ENCODE data around the gene ZSWIM6.
A peak's percentile ranks its signal among the peaks of the same experiment; 100 is the strongest.

ZSWIM6 gene

GRCh38 chr5:61523997-61524396, 191.9 kb downstream of the ZSWIM6 start:
- Histone ChIP-seq H3K9ac (ENCODE audit: insufficient read length) (no peak overlapping the region), H3K36me3 (ENCODE audit: insufficient read depth, low read length) (peaks cover 85% of the 10 kb centered on the region), H3K27ac (peak overlapping the region; percentile 4; the same call in 1 of the 2 replicates), H3K9me3 (ENCODE audit: low read depth, low read length) (no peaks in the 10 kb centered on the region), H3K4me3 (no peak overlapping the region)
- TF ChIP-seq EZH2 (IDR thresholded peaks at IDR 0.05) (no peak), FOXP2 (optimal IDR thresholded peaks at IDR 0.05; ENCODE audit: control extremely low read depth, extremely low read length, insufficient read depth) (no peak), POLR2AphosphoS5 (IDR thresholded peaks at IDR 0.05; ENCODE audit: borderline replicate concordance, low read depth, low read length) (no peak)
- DNase-seq (ENCODE audit: low read depth, low spot score), result no peak

- peaks cover 97% of the 10 kb centered on the region for H3K36me3 ChIP-seq (ENCODE audit: insufficient read depth, low read length)
- no peak overlapping the region for H3K4me3 ChIP-seq
- H3K27ac ChIP-seq, result peak overlapping the region; percentile 38; the same call in 1 of the 2 replicates
- DNase-seq (ENCODE audit: low read depth, low spot score), result no peak
- no peak for TF ChIP-seq EZH2 (IDR thresholded peaks at IDR 0.05)
- no peak for TF ChIP-seq POLR2AphosphoS5 (IDR thresholded peaks at IDR 0.05; ENCODE audit: borderline replicate concordance, low read depth, low read length)
- no peak for TF ChIP-seq FOXP2 (optimal IDR thresholded peaks at IDR 0.05; ENCODE audit: control extremely low read depth, extremely low read length, insufficient read depth)
- H3K9me3 ChIP-seq (ENCODE audit: low read depth, low read length), result no peaks in the 10 kb centered on the region
- H3K9ac ChIP-seq (ENCODE audit: insufficient read length), result no peak overlapping the region
Measured at GRCh38 chr5:61525512-61526206, 193.6 kb downstream of the ZSWIM6 start.

GRCh38 chr5:61526207-61526519, 194.1 kb downstream of the ZSWIM6 start:
- DNase-seq (ENCODE audit: low read depth, low spot score), result no peak
- peak overlapping the region; percentile 54; the same call in 1 of the 2 replicates for H3K27ac ChIP-seq
- H3K4me3 ChIP-seq, result no peak overlapping the region
- no peaks in the 10 kb centered on the region for H3K9me3 ChIP-seq (ENCODE audit: low read depth, low read length)
- TF ChIP-seq EZH2 (IDR thresholded peaks at IDR 0.05) (no peak), FOXP2 (optimal IDR thresholded peaks at IDR 0.05; ENCODE audit: control extremely low read depth, extremely low read length, insufficient read depth) (no peak), POLR2AphosphoS5 (IDR thresholded peaks at IDR 0.05; ENCODE audit: borderline replicate concordance, low read depth, low read length) (no peak)
- H3K9ac ChIP-seq (ENCODE audit: insufficient read length), result no peak overlapping the region
- peaks cover 99% of the 10 kb centered on the region for H3K36me3 ChIP-seq (ENCODE audit: insufficient read depth, low read length)

- no peak overlapping the region for H3K4me3 ChIP-seq
- H3K27ac ChIP-seq, result no peak overlapping the region
- TF ChIP-seq FOXP2 (optimal IDR thresholded peaks at IDR 0.05; ENCODE audit: control extremely low read depth, extremely low read length, insufficient read depth), result no peak
- no peak; the same call in 1 of the 2 replicates for TF ChIP-seq POLR2AphosphoS5 (IDR thresholded peaks at IDR 0.05; ENCODE audit: borderline replicate concordance, low read depth, low read length)
- TF ChIP-seq EZH2 (IDR thresholded peaks at IDR 0.05), result no peak
- H3K9ac ChIP-seq (ENCODE audit: insufficient read length), result no peak overlapping the region
- no peaks in the 10 kb centered on the region for H3K9me3 ChIP-seq (ENCODE audit: low read depth, low read length)
- H3K36me3 ChIP-seq (ENCODE audit: insufficient read depth, low read length), result peaks cover 100% of the 10 kb centered on the region
- DNase-seq (ENCODE audit: low read depth, low spot score), result no peak
Measured at GRCh38 chr5:61532983-61533382, 200.9 kb downstream of the ZSWIM6 start.

GRCh38 chr5:61534481-61535267, 202.6 kb downstream of the ZSWIM6 start:
- DNase-seq (ENCODE audit: low read depth, low spot score), result no peak
- TF ChIP-seq FOXP2 (optimal IDR thresholded peaks at IDR 0.05; ENCODE audit: control extremely low read depth, extremely low read length, insufficient read depth) (no peak), POLR2AphosphoS5 (IDR thresholded peaks at IDR 0.05; ENCODE audit: borderline replicate concordance, low read depth, low read length) (no peak), EZH2 (IDR thresholded peaks at IDR 0.05) (no peak)
- H3K36me3 ChIP-seq (ENCODE audit: insufficient read depth, low read length), result peaks cover 100% of the 10 kb centered on the region

GRCh38 chr5:61535828-61536227, 203.8 kb downstream of the ZSWIM6 start:
- Histone ChIP-seq H3K4me3 (no peak overlapping the region), H3K27ac (no peak overlapping the region), H3K9me3 (ENCODE audit: low read depth, low read length) (no peaks in the 10 kb centered on the region), H3K9ac (ENCODE audit: insufficient read length) (no peak overlapping the region), H3K36me3 (ENCODE audit: insufficient read depth, low read length) (peaks cover 100% of the 10 kb centered on the region)
- no peak for DNase-seq (ENCODE audit: low read depth, low spot score)
- TF ChIP-seq EZH2 (IDR thresholded peaks at IDR 0.05) (no peak), FOXP2 (optimal IDR thresholded peaks at IDR 0.05; ENCODE audit: control extremely low read depth, extremely low read length, insufficient read depth) (no peak)

More at GRCh38 chr5:61534481-61535267, 202.6 kb downstream of the ZSWIM6 start:
- H3K4me3 ChIP-seq, result no peak overlapping the region
- H3K9me3 ChIP-seq (ENCODE audit: low read depth, low read length), result no peaks in the 10 kb centered on the region
- H3K27ac ChIP-seq, result no peak overlapping the region
- no peak overlapping the region for H3K9ac ChIP-seq (ENCODE audit: insufficient read length)

- TF ChIP-seq POLR2AphosphoS5 (IDR thresholded peaks at IDR 0.05; ENCODE audit: borderline replicate concordance, low read depth, low read length), result no peak
- TF ChIP-seq FOXP2 (optimal IDR thresholded peaks at IDR 0.05; ENCODE audit: control extremely low read depth, extremely low read length, insufficient read depth), result no peak
- no peak for TF ChIP-seq EZH2 (IDR thresholded peaks at IDR 0.05)
- Histone ChIP-seq H3K9me3 (ENCODE audit: low read depth, low read length) (no peaks in the 10 kb centered on the region), H3K4me3 (no peak overlapping the region), H3K36me3 (ENCODE audit: insufficient read depth, low read length) (peaks cover 100% of the 10 kb centered on the region), H3K9ac (ENCODE audit: insufficient read length) (no peak overlapping the region), H3K27ac (no peak overlapping the region)
- DNase-seq (ENCODE audit: low read depth, low spot score), result no peak
Measured at GRCh38 chr5:61536922-61537321, 204.9 kb downstream of the ZSWIM6 start.

GRCh38 chr5:61538722-61539501, 206.9 kb downstream of the ZSWIM6 start:
- Histone ChIP-seq H3K4me3 (no peak overlapping the region), H3K36me3 (ENCODE audit: insufficient read depth, low read length) (peaks cover 100% of the 10 kb centered on the region), H3K27ac (no peak overlapping the region), H3K9me3 (ENCODE audit: low read depth, low read length) (no peaks in the 10 kb centered on the region), H3K9ac (ENCODE audit: insufficient read length) (no peak overlapping the region)
- TF ChIP-seq FOXP2 (optimal IDR thresholded peaks at IDR 0.05; ENCODE audit: control extremely low read depth, extremely low read length, insufficient read depth) (no peak), POLR2AphosphoS5 (IDR thresholded peaks at IDR 0.05; ENCODE audit: borderline replicate concordance, low read depth, low read length) (no peak), EZH2 (IDR thresholded peaks at IDR 0.05) (no peak)
- DNase-seq (ENCODE audit: low read depth, low spot score), result no peak

Data from SK-N-MC (cell line).